CD14-positive monocyte (primary cell): ENCODE results near the gene SYPL1. TPM values are rescaled to one million over a fixed set of nuclear protein-coding genes. Genes with fewer than 3 reads are reported as not detected.
A peak's percentile ranks its signal among the peaks of the same experiment; 100 is the strongest.

Source experiments
- DNase-seq, 3 donors: peaks; one replicate each; pipeline ENCODE4 v3.0.0-alpha.2; 2011 to 2022
- H2AFZ ChIP-seq: 2 replicates; pipeline ENCODE4 v1.6.0; 2012; ENCODE audit warnings: mild to moderate bottlenecking, low read depth, low read length, inconsistent platforms; ENCODE audit not compliant: insufficient read depth, poor library complexity, severe bottlenecking
- H3K27ac ChIP-seq, 2 donors: 1 replicate in 1 of 2; 2 replicates in 1 of 2; pipeline ENCODE4 v1.5.1; 2012 to 2013; ENCODE audit warnings: low read length in 2 of 2, control low read depth in 1 of 2, inconsistent platforms in 1 of 2, low read depth in 1 of 2, mild to moderate bottlenecking in 1 of 2
- H3K27me3 ChIP-seq, 2 donors: one replicate each; pipeline versions ENCODE4 v1.6.0 to v1.6.1; 2011 to 2013; ENCODE audit warnings: low read length in 2 of 2; ENCODE audit not compliant: control insufficient read depth in 2 of 2, insufficient read depth in 2 of 2
- H3K36me3 ChIP-seq, 2 donors: replicated peaks in 1 of 2; 1 replicate in 1 of 2; 2 replicates in 1 of 2; pipeline versions ENCODE4 v1.5.1 to v1.6.1; 2012 to 2013; ENCODE audit warnings: low read length in 2 of 2, control low read depth in 1 of 2, inconsistent platforms in 1 of 2, mild to moderate bottlenecking in 1 of 2; ENCODE audit not compliant: insufficient read depth in 2 of 2, control insufficient read depth in 1 of 2
- H3K4me1 ChIP-seq, 2 donors: 1 replicate in 1 of 2; 2 replicates in 1 of 2; pipeline versions ENCODE4 v1.5.1 to v1.6.1; 2012 to 2013; ENCODE audit warnings: low read length in 2 of 2, control low read depth in 1 of 2, inconsistent platforms in 1 of 2, mild to moderate bottlenecking in 1 of 2, moderate library complexity in 1 of 2; ENCODE audit not compliant: insufficient read depth in 2 of 2, control insufficient read depth in 1 of 2
- H3K4me2 ChIP-seq: replicated peaks from 2 replicates; pipeline ENCODE3; 2012; ENCODE audit warnings: low read length, moderate library complexity, mild to moderate bottlenecking; ENCODE audit not compliant: poor library complexity, severe bottlenecking; ENCODE audit errors: extremely low read depth
- H3K4me3 ChIP-seq, 3 experiments: fragments of 200-600 bp in 1 of 3; sonication (generic) in 1 of 3; replicated peaks in 1 of 3; 1 replicate in 2 of 3; 2 replicates in 1 of 3; pipeline ENCODE4 v1.5.1; 2011 to 2013; ENCODE audit warnings: low read length in 3 of 3, mild to moderate bottlenecking in 3 of 3, control low read depth in 2 of 3, low read depth in 2 of 3, inconsistent platforms in 1 of 3, moderate library complexity in 1 of 3
- H3K79me2 ChIP-seq: 2 replicates; pipeline ENCODE4 v1.6.0; 2012; ENCODE audit warnings: mild to moderate bottlenecking, control low read depth, inconsistent platforms, low read length, moderate library complexity; ENCODE audit not compliant: insufficient read depth
- H3K9ac ChIP-seq: 2 replicates; pipeline ENCODE4 v1.6.0; 2017; ENCODE audit warnings: low read length, mild to moderate bottlenecking; ENCODE audit not compliant: insufficient read depth, poor library complexity, severe bottlenecking
- H3K9me3 ChIP-seq, 2 donors: replicated peaks in 1 of 2; 1 replicate in 1 of 2; 2 replicates in 1 of 2; pipeline versions ENCODE4 v1.5.1 to v1.6.1; 2012 to 2013; ENCODE audit warnings: low read length in 2 of 2, control low read depth in 1 of 2; ENCODE audit not compliant: control insufficient read depth in 1 of 2, insufficient read depth in 1 of 2
- H4K20me1 ChIP-seq: 2 replicates; pipeline ENCODE4 v1.6.0; 2012; ENCODE audit warnings: mild to moderate bottlenecking, low read length, control low read depth, moderate library complexity; ENCODE audit not compliant: insufficient read depth
- H3K27ac Mint-ChIP-seq, 7 donors: one replicate each; pipeline ENCODE4 v1.8.0; 2020; ENCODE audit warnings: mild to moderate bottlenecking in 7 of 7, mixed read lengths in 7 of 7, moderate library complexity in 6 of 7, inconsistent platforms in 2 of 7
- H3K27me3 Mint-ChIP-seq, 3 donors: one replicate each; pipeline ENCODE4 v1.8.0; 2021 to 2022; ENCODE audit warnings: low read depth in 3 of 3, mild to moderate bottlenecking in 3 of 3, mixed read lengths in 3 of 3, moderate library complexity in 3 of 3, inconsistent platforms in 1 of 3
- H3K36me3 Mint-ChIP-seq, 2 donors: one replicate each; pipeline ENCODE4 v1.8.0; 2020; ENCODE audit warnings: mixed read lengths in 2 of 2, inconsistent platforms in 1 of 2, mild to moderate bottlenecking in 1 of 2
- H3K4me1 Mint-ChIP-seq: one replicate; pipeline ENCODE4 v1.8.0; 2020; ENCODE audit warnings: mild to moderate bottlenecking, mixed read lengths
- H3K4me3 Mint-ChIP-seq, 2 donors: one replicate each; pipeline ENCODE4 v1.8.0; 2020; ENCODE audit warnings: mild to moderate bottlenecking in 2 of 2, mixed read lengths in 2 of 2, moderate library complexity in 1 of 2
- H3K9me3 Mint-ChIP-seq, 7 donors: one replicate each; pipeline ENCODE4 v1.8.0; 2020 to 2022; ENCODE audit warnings: mixed read lengths in 7 of 7, mild to moderate bottlenecking in 6 of 7, moderate library complexity in 6 of 7, inconsistent platforms in 2 of 7
- WGBS: methylation state at CpG from one replicate; pipeline ENCODE4 v1.1.5; 2013; ENCODE audit warnings: missing lambda C conversion rate; ENCODE audit not compliant: insufficient coverage; 5-methylcytosine and 5-hydroxymethylcytosine counted together
- intact Hi-C, 2 donors: fragments of 100-400 bp; cut with micrococcal nuclease; formaldehyde crosslinking; loops; one replicate each; pipeline versions ENCODE4 v1.15.0 to v1.15.1; 2023
- polyA plus RNA-seq, 3 donors: library from polyadenylated mRNA; depleted of rRNA in 1 of 3; unstranded in 2 of 3; stranded (reverse) in 1 of 3; fragments of 300-500 nt in 2 of 3; fragments of >200 nt in 1 of 3; fragmentation: Illumina TruSeq in 2 of 3; gene quantifications; 1 replicate in 2 of 3; 2 replicates in 1 of 3; pipeline ENCODE4 v1.2.3, GENCODE V29; 2012 to 2021
- TF ChIP-seq, protein P1 (sequence below): fragments of 200-600 bp; IDR thresholded peaks from one replicate; pipeline ENCODE4 v1.8.0; 2022; ENCODE audit warnings: antibody characterized with exemption, mild to moderate bottlenecking

SYPL1 gene
- polyA plus RNA-seq, 3 donors: 22.3 to 82.1 (median 64.7) TPM

DNA sequence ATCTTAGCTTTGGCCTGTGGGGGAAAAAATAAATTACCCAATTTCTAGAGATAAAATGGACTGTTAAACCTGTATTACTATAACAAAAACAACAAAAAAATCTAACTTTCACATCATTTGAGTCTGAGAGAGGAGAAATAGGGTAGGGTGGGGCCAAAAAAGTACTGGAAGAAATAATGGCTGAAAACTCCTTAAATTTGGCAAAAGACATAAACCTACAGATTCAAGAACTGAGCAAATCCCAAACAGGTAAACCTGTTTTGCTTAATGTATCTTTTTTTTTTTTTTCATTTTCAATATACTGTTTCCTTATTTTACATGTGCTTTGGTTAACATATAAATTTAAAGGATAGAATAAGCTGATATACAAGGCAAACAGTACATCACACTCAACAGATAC lies 27.1 kb downstream of the SYPL1 start:
- no peak for DNase-seq
- H3K4me2 ChIP-seq: no peak overlapping the region
- H2AFZ ChIP-seq: no peak overlapping the region
- Mint-ChIP-seq H3K9me3 (no peaks in the 10 kb centered on the region), H3K4me3 (no peak overlapping the region), H3K36me3 (peaks cover 13 to 20% of the 10 kb centered on the region in 2 donors), H3K27me3 (no peaks in the 10 kb centered on the region), H3K27ac (no peak overlapping the region), H3K4me1 (peaks cover 16% of the 10 kb centered on the region)
- no peak overlapping the region for H3K27ac ChIP-seq
- H3K79me2 ChIP-seq: no peaks in the 10 kb centered on the region
- H4K20me1 ChIP-seq: no peaks in the 10 kb centered on the region
- intact Hi-C loops: no loop called here
- peaks cover 5 to 9% of the 10 kb centered on the region in 2 donors for H3K4me1 ChIP-seq
- no peaks in the 10 kb centered on the region for H3K27me3 ChIP-seq
- H3K4me3 ChIP-seq: no peak overlapping the region
- H3K36me3 ChIP-seq: peaks cover 5 to 15% of the 10 kb centered on the region in 2 donors
- TF ChIP-seq, protein P1, sequence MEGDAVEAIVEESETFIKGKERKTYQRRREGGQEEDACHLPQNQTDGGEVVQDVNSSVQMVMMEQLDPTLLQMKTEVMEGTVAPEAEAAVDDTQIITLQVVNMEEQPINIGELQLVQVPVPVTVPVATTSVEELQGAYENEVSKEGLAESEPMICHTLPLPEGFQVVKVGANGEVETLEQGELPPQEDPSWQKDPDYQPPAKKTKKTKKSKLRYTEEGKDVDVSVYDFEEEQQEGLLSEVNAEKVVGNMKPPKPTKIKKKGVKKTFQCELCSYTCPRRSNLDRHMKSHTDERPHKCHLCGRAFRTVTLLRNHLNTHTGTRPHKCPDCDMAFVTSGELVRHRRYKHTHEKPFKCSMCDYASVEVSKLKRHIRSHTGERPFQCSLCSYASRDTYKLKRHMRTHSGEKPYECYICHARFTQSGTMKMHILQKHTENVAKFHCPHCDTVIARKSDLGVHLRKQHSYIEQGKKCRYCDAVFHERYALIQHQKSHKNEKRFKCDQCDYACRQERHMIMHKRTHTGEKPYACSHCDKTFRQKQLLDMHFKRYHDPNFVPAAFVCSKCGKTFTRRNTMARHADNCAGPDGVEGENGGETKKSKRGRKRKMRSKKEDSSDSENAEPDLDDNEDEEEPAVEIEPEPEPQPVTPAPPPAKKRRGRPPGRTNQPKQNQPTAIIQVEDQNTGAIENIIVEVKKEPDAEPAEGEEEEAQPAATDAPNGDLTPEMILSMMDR: no peak
- H3K9ac ChIP-seq: no peak overlapping the region
- no peaks in the 10 kb centered on the region for H3K9me3 ChIP-seq

DNA sequence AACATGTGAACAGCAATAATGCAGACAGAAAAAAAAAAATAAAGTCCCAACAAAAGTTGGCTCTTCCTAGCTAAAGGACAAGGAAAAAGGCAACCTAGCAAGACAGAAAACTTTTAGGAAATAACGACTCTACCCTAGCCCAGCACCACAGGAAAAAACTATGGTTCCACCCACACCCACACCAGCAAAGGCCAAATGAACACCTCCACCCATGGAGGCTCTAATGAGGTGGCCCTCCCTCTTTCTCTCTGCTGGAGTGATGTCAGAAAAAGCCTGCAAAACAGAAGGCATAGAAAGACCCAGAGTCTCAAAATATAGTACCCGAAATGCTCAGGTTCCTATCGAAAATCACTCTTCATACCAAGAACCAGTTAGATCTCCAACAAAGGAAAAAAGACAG lies 28.4 kb downstream of the SYPL1 start:
- Histone ChIP-seq H4K20me1 (no peaks in the 10 kb centered on the region), H3K9me3 (no peaks in the 10 kb centered on the region), H3K4me2 (no peak overlapping the region), H3K79me2 (no peaks in the 10 kb centered on the region), H3K27me3 (no peaks in the 10 kb centered on the region), H3K4me1 (peaks cover 8 to 11% of the 10 kb centered on the region in 2 donors), H2AFZ (no peak overlapping the region), H3K27ac (no peak overlapping the region), H3K4me3 (no peak overlapping the region), H3K9ac (no peak overlapping the region), H3K36me3 (peaks cover under 1 to 9% of the 10 kb centered on the region in 2 donors)
- H3K4me1 Mint-ChIP-seq: peaks cover 12% of the 10 kb centered on the region
- 43% methylated on average over 1 of the region's 3 CpGs for WGBS
- H3K9me3 Mint-ChIP-seq: no peaks in the 10 kb centered on the region
- TF ChIP-seq, protein P1: no peak
- no peak for DNase-seq
- peak overlapping the region in 1 of 7 donors; percentile 5 for H3K27ac Mint-ChIP-seq
- no peaks in the 10 kb centered on the region for H3K27me3 Mint-ChIP-seq
- peaks cover 4 to 14% of the 10 kb centered on the region in 2 donors for H3K36me3 Mint-ChIP-seq
- intact Hi-C loops: no loop called here
- H3K4me3 Mint-ChIP-seq: no peak overlapping the region
